IMR-90 (cell line): Measurements from ENCODE around the gene EXD1. TPM values are rescaled to one million over a fixed set of nuclear protein-coding genes. Genes with fewer than 3 reads are reported as not detected.

ENCODE experiments used
- ATAC-seq: fragments of 200-7000 bp; cut with Tn5 transposase; 2 replicates; pipeline ENCODE4 v1.9.1; 2020; ENCODE audit warnings: low read depth, mild to moderate bottlenecking, moderate library complexity
- BruUV-seq: library from RNA; stranded (reverse); fragments of 400-500 nt; replicated peaks from 2 replicates; lab custom pipeline; 2021; lab: Mats Ljungman, UMichigan
- CTCF ChIA-PET: fragments of 300-600 bp; formaldehyde crosslinking; extraction: SDS; loops from one replicate; lab custom pipeline; 2021; ENCODE audit warnings: antibody characterized with exemption; lab: Yijun Ruan, JAX
- POLR2A ChIA-PET: fragments of 300-600 bp; sonication (Branson Sonifier 250); formaldehyde crosslinking; loops from one replicate; lab custom pipeline; 2022; ENCODE audit warnings: antibody characterized with exemption; ENCODE audit not compliant: unreplicated experiment; lab: Charles Lee
- DNase-seq: peaks from one replicate; pipeline ENCODE4 v3.0.0; 2013
- H2AFZ ChIP-seq: replicated peaks from 2 replicates; pipeline ENCODE3; 2013; ENCODE audit warnings: low read length, mild to moderate bottlenecking; ENCODE audit not compliant: poor library complexity
- H2AK5ac ChIP-seq: 2 replicates; pipeline ENCODE4 v1.6.1; 2013; ENCODE audit warnings: low read depth, low read length, inconsistent platforms
- H2AK9ac ChIP-seq: replicated peaks from 2 replicates; pipeline ENCODE3; 2013; ENCODE audit warnings: mild to moderate bottlenecking, low read depth, low read length, moderate library complexity; ENCODE audit not compliant: poor library complexity
- H2BK120ac ChIP-seq: 2 replicates; pipeline ENCODE4 v1.6.1; 2013; ENCODE audit warnings: low read depth, low read length, inconsistent platforms
- H2BK15ac ChIP-seq: 3 replicates; pipeline ENCODE4 v1.6.1; 2013; ENCODE audit warnings: low read depth, low read length, inconsistent platforms
- H2BK20ac ChIP-seq: 2 replicates; pipeline ENCODE4 v1.6.1; 2013; ENCODE audit warnings: low read depth, mild to moderate bottlenecking, inconsistent platforms, low read length, moderate library complexity
- H2BK5ac ChIP-seq: 2 replicates; pipeline ENCODE4 v1.6.1; 2013; ENCODE audit warnings: mild to moderate bottlenecking, low read depth, low read length, inconsistent platforms; ENCODE audit not compliant: poor library complexity, severe bottlenecking
- H3K14ac ChIP-seq: replicated peaks from 2 replicates; pipeline ENCODE4 v1.6.1; 2013; ENCODE audit warnings: low read depth, low read length, inconsistent platforms
- H3K18ac ChIP-seq: 2 replicates; pipeline ENCODE4 v1.6.1; 2013; ENCODE audit warnings: low read depth, low read length, control low read depth
- H3K23ac ChIP-seq: 2 replicates; pipeline ENCODE4 v1.6.1; 2013; ENCODE audit warnings: low read depth, low read length, inconsistent platforms
- H3K27ac ChIP-seq: 2 replicates; pipeline ENCODE4 v1.5.1; 2013; ENCODE audit warnings: mild to moderate bottlenecking, control low read depth, low read length; ENCODE audit not compliant: insufficient read depth
- H3K27me3 ChIP-seq: 2 replicates; pipeline ENCODE4 v1.6.1; 2013; ENCODE audit warnings: low read length; ENCODE audit not compliant: control insufficient read depth, insufficient read depth
- H3K36me3 ChIP-seq: 2 replicates; pipeline ENCODE4 v1.6.1; 2013; ENCODE audit warnings: low read length, mixed read lengths; ENCODE audit not compliant: control insufficient read depth, insufficient read depth
- H3K4ac ChIP-seq: 2 replicates; pipeline ENCODE4 v1.6.1; 2013; ENCODE audit warnings: low read depth, low read length, inconsistent platforms
- H3K4me1 ChIP-seq: 2 replicates; pipeline ENCODE4 v1.6.1; 2013; ENCODE audit warnings: low read length, mixed read lengths; ENCODE audit not compliant: control insufficient read depth, insufficient read depth
- H3K4me2 ChIP-seq: 2 replicates; pipeline ENCODE4 v1.6.1; 2013; ENCODE audit warnings: low read depth, mild to moderate bottlenecking, control low read depth, low read length, moderate library complexity
- H3K4me3 ChIP-seq: 2 replicates; pipeline ENCODE4 v1.5.1; 2013; ENCODE audit warnings: low read depth, mild to moderate bottlenecking, control low read depth, low read length, moderate library complexity; ENCODE audit not compliant: insufficient read depth
- H3K56ac ChIP-seq: 2 replicates; pipeline ENCODE4 v1.6.1; 2013; ENCODE audit warnings: low read length, inconsistent platforms; ENCODE audit not compliant: insufficient read depth; ENCODE audit errors: extremely low read depth
- H3K79me1 ChIP-seq, 2 experiments: 2 replicates each; pipeline ENCODE4 v1.6.1; 2013; ENCODE audit warnings: low read length in 2 of 2, inconsistent platforms in 1 of 2, low read depth in 1 of 2
- H3K9ac ChIP-seq: 2 replicates; pipeline ENCODE4 v1.6.1; 2013; ENCODE audit warnings: low read depth, low read length, control low read depth
- H3K9me1 ChIP-seq: 2 replicates; pipeline ENCODE4 v1.6.1; 2013; ENCODE audit warnings: low read length, inconsistent platforms; ENCODE audit not compliant: insufficient read depth
- H3K9me3 ChIP-seq: 2 replicates; pipeline ENCODE4 v1.6.1; 2013; ENCODE audit warnings: low read length; ENCODE audit not compliant: control insufficient read depth, insufficient read depth
- H4K20me1 ChIP-seq: 2 replicates; pipeline ENCODE4 v1.6.1; 2013; ENCODE audit warnings: low read length, inconsistent platforms; ENCODE audit not compliant: insufficient read depth
- H4K5ac ChIP-seq: 2 replicates; pipeline ENCODE4 v1.6.1; 2013; ENCODE audit warnings: mild to moderate bottlenecking, low read depth, low read length, control low read depth
- H4K8ac ChIP-seq, 2 experiments: 2 replicates each; pipeline ENCODE4 v1.6.1; 2013; ENCODE audit warnings: low read depth in 2 of 2, low read length in 2 of 2, control low read depth in 1 of 2, inconsistent platforms in 1 of 2
- H4K91ac ChIP-seq: 2 replicates; pipeline ENCODE4 v1.6.1; 2013; ENCODE audit warnings: low read depth, low read length, inconsistent platforms; ENCODE audit not compliant: insufficient read depth
- BHLHE40 ChIP-seq: fragments of 150-350 bp; IDR thresholded peaks from 2 replicates; pipeline ENCODE4 v1.6.1; 2016; ENCODE audit warnings: mild to moderate bottlenecking, low read depth, low read length
- CTCF ChIP-seq: conservative IDR thresholded peaks from 2 replicates; pipeline ENCODE4 v1.5.1; 2012; ENCODE audit warnings: mild to moderate bottlenecking, low read depth, low read length, improper control_type of control experiment
- RCOR1 ChIP-seq: IDR thresholded peaks from 2 replicates; pipeline ENCODE4 v1.6.1; 2012; ENCODE audit warnings: mild to moderate bottlenecking, low read length, improper control_type of control experiment; ENCODE audit not compliant: insufficient replicate concordance
- RFX5 ChIP-seq: IDR thresholded peaks from 2 replicates; pipeline ENCODE4 v1.8.0; 2012; ENCODE audit warnings: low read depth, mild to moderate bottlenecking, low read length, moderate library complexity
- WGBS, 2 experiments: methylation state at CpG; one replicate each; pipeline versions ENCODE4 v1.1.5 to v1.1.7; 2013; ENCODE audit warnings: missing lambda C conversion rate in 2 of 2; ENCODE audit not compliant: insufficient read length in 1 of 2; ENCODE audit errors: extremely low coverage in 2 of 2; 5-methylcytosine and 5-hydroxymethylcytosine counted together
- dilution Hi-C: fragments of 300-500 bp; cut with HindIII; formaldehyde crosslinking; loops from one replicate; pipeline ENCODE4 v1.14.3; 2018; ENCODE audit warnings: low sequenced_read_pairs; ENCODE audit not compliant: unreplicated experiment
- in situ Hi-C: fragments of 300-500 bp; cut with MboI; formaldehyde crosslinking; loops from 3 replicates; pipeline ENCODE4 v1.14.3; 2019; ENCODE audit warnings: low sequenced_read_pairs, inconsistent platforms, mixed read lengths
- intact Hi-C: fragments of 100-400 bp; cut with micrococcal nuclease; formaldehyde crosslinking; loops from 2 replicates; pipeline ENCODE4 v1.10.0; 2022
- polyA plus RNA-seq, 3 experiments: library from polyadenylated mRNA; depleted of rRNA; stranded (reverse); fragments of >200 nt; gene quantifications; 2 replicates each; pipeline ENCODE4 v1.2.3, GENCODE V29; 2012; ENCODE audit warnings: low replicate concordance in 1 of 3
- total RNA-seq: library from RNA; depleted of rRNA; stranded (reverse); fragments of >200 nt; gene quantifications from 2 replicates; pipeline ENCODE4 v1.2.3, GENCODE V29; 2012
- TF ChIP-seq, protein P1 (sequence below): fragments of 150-350 bp; IDR thresholded peaks from 2 replicates; pipeline ENCODE4 v1.6.1; 2016; ENCODE audit warnings: low read depth, mild to moderate bottlenecking, low read length, moderate library complexity, borderline replicate concordance

The EXD1 gene
- total and polyA plus RNA-seq, 2 of the 4 experiments (the other 2 are of a cell fraction): not detected

DNA sequence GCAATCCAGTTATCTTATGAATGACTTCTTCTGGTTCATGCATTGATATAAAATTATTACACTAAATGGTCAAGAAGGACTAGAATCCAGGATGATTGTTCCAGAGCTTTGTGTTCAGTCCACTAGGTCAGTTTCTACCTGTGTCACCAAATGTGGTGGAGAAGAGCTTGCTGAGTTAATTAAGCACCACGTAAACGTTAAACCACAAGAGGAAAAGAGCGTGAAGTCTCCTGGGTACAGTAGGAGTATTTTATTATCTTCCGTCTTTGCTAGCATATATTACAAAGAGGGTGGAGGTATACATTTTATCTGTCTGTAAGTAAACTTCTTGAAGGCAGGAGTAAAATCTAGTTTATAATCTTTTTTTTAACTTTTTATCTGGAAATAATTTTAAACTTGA lies 24.0 kb upstream of the EXD1 start:
- H3K79me1 ChIP-seq: peaks cover 0 to 25% of the 10 kb centered on the region in 2 experiments; a peak in 3 of 4 replicates
- in situ Hi-C loops: no loop called here
- H4K8ac ChIP-seq: no peak overlapping the region
- H3K4me3 ChIP-seq: no peak overlapping the region
- DNase-seq (no peak), ATAC-seq (no peak)
- no peak overlapping the region for H3K9ac ChIP-seq
- H3K4me1 ChIP-seq: peaks cover 1% of the 10 kb centered on the region; the same call in 1 of the 2 replicates
- no peak overlapping the region for H3K4me2 ChIP-seq
- intact Hi-C loops: no loop called here
- ChIA-PET CTCF (no interaction called here), POLR2A (no interaction called here)
- H3K27ac ChIP-seq: no peak overlapping the region
- H3K14ac ChIP-seq: no peak overlapping the region
- H3K9me3 ChIP-seq: no peaks in the 10 kb centered on the region
- TF ChIP-seq RFX5 (no peak), BHLHE40 (no peak), RCOR1 (no peak), CTCF (no peak)
- TF ChIP-seq, protein P1, sequence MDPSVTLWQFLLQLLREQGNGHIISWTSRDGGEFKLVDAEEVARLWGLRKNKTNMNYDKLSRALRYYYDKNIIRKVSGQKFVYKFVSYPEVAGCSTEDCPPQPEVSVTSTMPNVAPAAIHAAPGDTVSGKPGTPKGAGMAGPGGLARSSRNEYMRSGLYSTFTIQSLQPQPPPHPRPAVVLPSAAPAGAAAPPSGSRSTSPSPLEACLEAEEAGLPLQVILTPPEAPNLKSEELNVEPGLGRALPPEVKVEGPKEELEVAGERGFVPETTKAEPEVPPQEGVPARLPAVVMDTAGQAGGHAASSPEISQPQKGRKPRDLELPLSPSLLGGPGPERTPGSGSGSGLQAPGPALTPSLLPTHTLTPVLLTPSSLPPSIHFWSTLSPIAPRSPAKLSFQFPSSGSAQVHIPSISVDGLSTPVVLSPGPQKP: no peak
- no peak overlapping the region for H2BK5ac ChIP-seq
- dilution Hi-C loops: no loop called here
- no TSS peak for BruUV-seq
- H3K18ac ChIP-seq: no peak overlapping the region
- no peak overlapping the region for H2AK5ac ChIP-seq
- no peak overlapping the region for H2BK15ac ChIP-seq
- 0 out of 2 replicates have a peak, but pooled peaks cover 5% of the 10 kb centered on the region for H3K9me1 ChIP-seq
- H4K20me1 ChIP-seq: no peaks in the 10 kb centered on the region
- WGBS, 2 experiments: no CpG with 5 or more reads among the region's 4 CpGs
- H2BK120ac ChIP-seq: no peak overlapping the region
- H2AK9ac ChIP-seq: no peak overlapping the region
- no peak overlapping the region for H3K4ac ChIP-seq
- no peak overlapping the region for H3K23ac ChIP-seq
- no peak overlapping the region for H4K91ac ChIP-seq
- H3K36me3 ChIP-seq: peaks cover 8% of the 10 kb centered on the region
- H4K5ac ChIP-seq: no peak overlapping the region
- no peak overlapping the region for H2AFZ ChIP-seq
- H2BK20ac ChIP-seq: no peak overlapping the region
- no peak overlapping the region for H3K56ac ChIP-seq
- no peaks in the 10 kb centered on the region for H3K27me3 ChIP-seq
